IMR-90 (cell line): ENCODE measurements around the gene CDK11A.

Source experiments
- BHLHE40 ChIP-seq: fragments of 150-350 bp; IDR thresholded peaks from 2 replicates; pipeline ENCODE4 v1.6.1; 2016; ENCODE audit warnings: mild to moderate bottlenecking, low read depth, low read length
- CEBPB ChIP-seq: IDR thresholded peaks from 2 replicates; pipeline ENCODE4 v1.6.1; 2012; ENCODE audit warnings: low read depth, low read length, improper control_type of control experiment
- CHD1 ChIP-seq: IDR thresholded peaks from 2 replicates; pipeline ENCODE4 v1.6.1; 2012; ENCODE audit warnings: low read depth, low read length, improper control_type of control experiment
- CTCF ChIP-seq: conservative IDR thresholded peaks from 2 replicates; pipeline ENCODE4 v1.5.1; 2012; ENCODE audit warnings: mild to moderate bottlenecking, low read depth, low read length, improper control_type of control experiment
- ELK1 ChIP-seq: fragments of 150-350 bp; IDR thresholded peaks from 2 replicates; pipeline ENCODE4 v1.6.1; 2016; ENCODE audit warnings: low read depth, mild to moderate bottlenecking, low read length, moderate library complexity, borderline replicate concordance
- MAFK ChIP-seq: IDR thresholded peaks from 2 replicates; pipeline ENCODE4 v1.6.1; 2012; ENCODE audit warnings: low read depth, low read length, improper control_type of control experiment
- MAZ ChIP-seq: IDR thresholded peaks from 2 replicates; pipeline ENCODE4 v1.6.1; 2012; ENCODE audit warnings: low read depth, mild to moderate bottlenecking, low read length, improper control_type of control experiment, moderate library complexity, borderline replicate concordance
- MXI1 ChIP-seq: IDR thresholded peaks from 2 replicates; pipeline ENCODE4 v1.6.1; 2012; ENCODE audit warnings: low read depth, mild to moderate bottlenecking, low read length, moderate library complexity, borderline replicate concordance
- NFE2L2 ChIP-seq: fragments of 150-350 bp; IDR thresholded peaks from 2 replicates; pipeline ENCODE4 v1.6.1; 2016; ENCODE audit warnings: low read depth, mild to moderate bottlenecking, low read length
- POLR2A ChIP-seq: IDR thresholded peaks from 2 replicates; pipeline ENCODE4 v1.6.1; 2012; ENCODE audit warnings: mild to moderate bottlenecking, low read depth, low read length
- RCOR1 ChIP-seq: IDR thresholded peaks from 2 replicates; pipeline ENCODE4 v1.6.1; 2012; ENCODE audit warnings: mild to moderate bottlenecking, low read length, improper control_type of control experiment; ENCODE audit not compliant: insufficient replicate concordance
- RFX5 ChIP-seq: IDR thresholded peaks from 2 replicates; pipeline ENCODE4 v1.8.0; 2012; ENCODE audit warnings: low read depth, mild to moderate bottlenecking, low read length, moderate library complexity
- SMC3 ChIP-seq: fragments of 150-350 bp; IDR thresholded peaks from 2 replicates; pipeline ENCODE4 v1.6.1; 2016; ENCODE audit warnings: low read depth, mild to moderate bottlenecking, antibody characterized with exemption, low read length, moderate library complexity
- USF2 ChIP-seq: fragments of 150-350 bp; IDR thresholded peaks from 2 replicates; pipeline ENCODE4 v1.6.1; 2017; ENCODE audit warnings: mild to moderate bottlenecking, antibody characterized with exemption, low read length, low read depth

- TF ChIP-seq CTCF = no peak
- TF ChIP-seq CHD1 = no peak
- TF ChIP-seq USF2 = no peak
- no peak for TF ChIP-seq POLR2A
- TF ChIP-seq MAFK = no peak
- no peak for TF ChIP-seq ELK1
- TF ChIP-seq NFE2L2 = no peak
- no peak for TF ChIP-seq MXI1
- TF ChIP-seq CEBPB = no peak
- TF ChIP-seq SMC3 = no peak
- no peak for TF ChIP-seq BHLHE40
- TF ChIP-seq RFX5 = no peak
- no peak for TF ChIP-seq MAZ
- no peak for TF ChIP-seq RCOR1
Measured at GRCh38 chr1:1757422-1758058, 33.4 kb upstream of the CDK11A start.
